GM12864 (cell line): ENCODE data around the gene EIF1AD.
"Not testable (repeated sequence)": the region's sequence is repeated elsewhere in the genome, so short reads cannot be mapped to it uniquely, and the experiment has no call there.

Experiments used
- DNase-seq: peaks from one replicate; pipeline ENCODE4 v3.0.0-alpha.2; 2011; ENCODE audit warnings: low read depth
- H3K4me3 ChIP-seq: 2 replicates; pipeline ENCODE4 v1.5.1; 2011; ENCODE audit warnings: mild to moderate bottlenecking, low read depth, low read length, control low read depth
- CTCF ChIP-seq: IDR thresholded peaks from 2 replicates; pipeline ENCODE4 v1.5.1; 2011; ENCODE audit warnings: low read depth, mild to moderate bottlenecking, moderate library complexity, low read length, control low read depth, inconsistent platforms; ENCODE audit errors: missing control alignments

The EIF1AD gene

GRCh38 chr11:66036334-66036710 is 34.4 kb upstream of the EIF1AD start:
- TF ChIP-seq CTCF = no peak
- H3K4me3 ChIP-seq = no peak overlapping the region
- DNase-seq = no peak

- TF ChIP-seq CTCF = no peak
- DNase-seq = no peak
- H3K4me3 ChIP-seq = no peak overlapping the region
Observed at GRCh38 chr11:66035653-66036333, 33.8 kb upstream of the EIF1AD start.

GRCh38 chr11:66032957-66033735 is 31.2 kb upstream of the EIF1AD start:
- no peak for DNase-seq
- no peak for TF ChIP-seq CTCF

GRCh38 chr11:66026017-66026529 is 24.1 kb upstream of the EIF1AD start, which contains the start of gene CATSPER1:
Gene CATSPER1 (minus strand): TSS chr11:66026479. CDS start chr11:66026379, 100 bp downstream.
- TF ChIP-seq CTCF = no peak
- DNase-seq = no peak
- H3K4me3 ChIP-seq = no peak within 1 kb of the TSS

More at GRCh38 chr11:66032957-66033735, 31.2 kb upstream of the EIF1AD start:
- no peak overlapping the region for H3K4me3 ChIP-seq

GRCh38 chr11:66023186-66023440 is 21.2 kb upstream of the EIF1AD start:
- H3K4me3 ChIP-seq, DNase-seq: not testable (repeated sequence)

GRCh38 chr11:66022401-66023185 is 20.6 kb upstream of the EIF1AD start:
- H3K4me3 ChIP-seq = no peak overlapping the region
- DNase-seq = no peak
- TF ChIP-seq CTCF = peak; percentile 90
